GM21786 (cell line): ENCODE measurements around the gene PNPO.
"Not testable (repeated sequence)": the region's sequence is repeated elsewhere in the genome, so short reads cannot be mapped to it uniquely, and the experiment has no call there.

Source experiments
- ATAC-seq: cut with Tn5 transposase; IDR thresholded peaks from one replicate; pipeline ENCODE4 v1.9.1; 2021; ENCODE audit not compliant: unreplicated experiment

The PNPO gene

DNA sequence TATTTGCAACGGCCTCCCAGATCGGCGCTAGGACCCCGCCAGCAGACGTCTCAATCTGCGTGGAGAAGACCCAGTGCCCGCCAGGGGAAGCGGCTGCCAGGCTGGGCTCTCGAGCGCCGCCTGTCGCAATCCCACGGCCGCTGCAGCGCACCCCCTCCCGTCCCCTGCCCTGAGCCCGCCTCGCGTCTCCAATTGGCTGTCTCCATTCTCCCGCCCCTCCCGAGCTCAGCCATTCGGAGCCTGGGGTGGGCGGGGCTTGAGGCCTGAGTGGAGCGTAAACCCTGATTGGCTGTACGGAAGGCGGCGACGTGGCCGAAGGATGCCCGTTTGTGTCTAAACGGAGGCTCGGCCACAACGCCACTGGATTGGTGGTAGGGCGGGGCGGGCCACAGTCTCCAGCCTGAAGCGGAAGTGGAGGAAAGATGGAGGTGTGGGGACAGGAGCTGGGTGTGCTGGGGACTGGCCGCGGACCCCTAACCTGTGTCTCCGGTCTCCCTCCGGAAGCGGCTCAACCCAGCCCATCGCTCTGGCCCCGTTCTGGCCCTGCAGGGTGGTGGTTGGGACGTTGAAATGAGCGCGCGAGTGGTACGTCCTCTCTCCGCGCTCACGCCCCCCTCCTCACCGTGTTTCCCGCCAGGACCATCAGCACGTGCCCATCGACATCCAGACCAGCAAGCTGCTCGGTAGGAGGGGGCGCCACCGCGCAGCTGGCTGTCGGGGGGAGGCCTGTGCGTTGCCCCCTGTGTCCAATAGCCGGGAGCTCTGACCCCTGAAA lies 29.5 kb downstream of the PNPO start, which contains the start of gene CDK5RAP3:
CDK5RAP3 (plus strand) TSS at position 389 of the 775 bp plus-strand sequence; CDS start at position 423, 34 bp downstream.
- ATAC-seq = peak; percentile 95

- ATAC-seq = no peak
These were observed 32.2 kb downstream of the PNPO start for GRCh38 chr17:47973541-47973940.

- ATAC-seq = no peak
These were observed 33.9 kb downstream of the PNPO start for GRCh38 chr17:47975189-47975822.

- no peak for ATAC-seq
These were observed 34.4 kb downstream of the PNPO start for GRCh38 chr17:47975823-47976205.

DNA sequence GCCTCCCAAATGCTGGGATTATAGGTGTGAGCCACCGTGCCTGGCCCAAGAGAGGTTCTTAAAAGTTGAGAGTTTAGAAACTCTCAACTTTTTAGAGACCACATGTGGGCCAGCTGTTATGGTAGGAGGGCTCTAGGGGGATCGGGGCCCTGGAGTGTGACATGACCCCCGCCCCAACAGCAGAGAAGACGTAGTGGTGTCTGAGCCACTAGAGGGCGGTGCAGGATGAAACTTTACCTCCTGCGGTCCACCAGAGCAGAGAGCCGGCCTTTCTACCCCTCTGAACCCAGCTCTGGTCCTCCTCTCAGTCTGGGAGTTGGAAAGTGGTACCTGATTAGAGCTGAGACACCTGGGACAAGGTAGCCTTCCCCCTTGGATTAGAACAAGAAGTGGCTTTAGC lies 37.0 kb downstream of the PNPO start:
- no peak for ATAC-seq

DNA sequence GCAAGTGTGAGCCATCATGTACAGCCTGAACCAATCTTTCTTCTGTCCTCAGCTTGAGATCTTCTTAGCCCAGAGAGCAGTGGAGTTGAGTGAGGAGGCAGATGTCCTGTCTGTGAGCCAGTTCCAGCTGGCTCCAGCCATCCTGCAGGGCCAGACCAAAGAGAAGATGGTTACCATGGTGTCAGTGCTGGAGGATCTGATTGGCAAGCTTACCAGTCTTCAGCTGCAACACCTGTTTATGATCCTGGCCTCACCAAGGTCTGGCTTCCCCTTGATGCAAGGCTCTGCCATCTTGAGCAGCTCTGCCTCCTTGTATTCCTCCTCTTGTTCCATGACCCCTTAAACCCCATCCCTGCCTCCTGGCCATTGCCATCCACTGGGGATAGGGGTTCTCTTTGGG lies 39.2 kb downstream of the PNPO start:
- no peak for ATAC-seq

- ATAC-seq = no peak
These were observed 40.1 kb downstream of the PNPO start for GRCh38 chr17:47981462-47981861.

DNA sequence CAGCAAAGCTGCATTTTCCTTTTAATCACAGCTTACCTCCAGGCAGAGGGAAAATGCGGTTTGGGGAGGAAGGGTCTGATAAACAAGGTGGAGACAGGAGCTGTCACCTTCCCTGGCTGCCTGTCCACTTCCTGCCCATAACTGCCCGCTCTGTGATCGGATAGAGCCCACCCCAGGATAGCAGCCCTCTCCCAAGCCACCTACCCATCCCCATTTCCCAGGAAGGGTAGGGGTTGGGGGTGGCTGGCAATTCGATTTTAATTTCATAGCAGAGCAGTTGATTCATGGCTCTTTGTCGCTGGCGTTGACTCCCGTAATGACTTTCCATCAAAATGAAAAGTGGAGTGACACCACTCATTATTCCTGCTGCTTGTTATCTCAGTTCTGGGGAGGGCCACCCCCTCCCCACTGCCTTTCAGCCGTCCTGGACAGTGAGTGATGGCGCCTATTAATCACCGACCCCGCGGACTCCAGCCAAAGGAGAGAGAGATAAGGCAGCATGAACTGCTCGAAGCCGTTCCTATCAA lies 40.8 kb downstream of the PNPO start:
- no peak for ATAC-seq

DNA sequence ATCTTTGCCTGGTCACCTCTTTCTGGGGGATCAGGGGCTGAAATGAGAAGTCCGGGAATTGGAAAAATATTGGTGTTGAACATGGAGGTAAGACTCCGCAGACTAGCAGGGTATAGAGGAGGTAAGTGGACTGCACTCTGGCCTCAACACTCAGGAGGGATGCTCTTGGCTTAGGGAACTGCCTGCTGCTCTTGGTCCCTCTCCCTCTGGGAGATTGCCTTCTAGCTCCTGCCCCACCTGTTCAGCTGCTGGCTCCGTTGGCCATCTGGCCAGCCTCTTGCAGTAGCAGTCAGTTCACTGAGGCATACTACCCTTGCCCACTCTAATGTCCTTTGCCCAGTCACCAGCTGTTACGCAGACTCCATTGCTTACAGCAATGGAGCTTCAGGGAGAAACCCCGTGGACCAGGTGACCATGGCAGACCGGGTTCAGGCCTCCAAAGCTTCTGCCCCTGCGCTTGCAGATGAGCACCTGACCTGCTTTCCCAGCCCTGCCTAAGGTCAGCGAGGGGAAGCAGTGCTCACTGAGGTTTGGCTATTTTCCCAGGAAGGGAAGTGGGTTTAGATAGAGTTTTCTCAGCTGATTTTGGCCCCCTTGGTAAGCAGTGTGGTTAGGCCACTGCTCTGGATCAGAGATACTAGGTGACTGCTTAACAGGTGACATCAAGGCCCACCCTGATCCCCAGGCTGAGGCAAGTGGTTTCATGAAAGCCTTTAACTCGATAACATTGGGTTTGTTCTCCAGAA lies 41.4 kb downstream of the PNPO start:
- no peak for ATAC-seq

DNA sequence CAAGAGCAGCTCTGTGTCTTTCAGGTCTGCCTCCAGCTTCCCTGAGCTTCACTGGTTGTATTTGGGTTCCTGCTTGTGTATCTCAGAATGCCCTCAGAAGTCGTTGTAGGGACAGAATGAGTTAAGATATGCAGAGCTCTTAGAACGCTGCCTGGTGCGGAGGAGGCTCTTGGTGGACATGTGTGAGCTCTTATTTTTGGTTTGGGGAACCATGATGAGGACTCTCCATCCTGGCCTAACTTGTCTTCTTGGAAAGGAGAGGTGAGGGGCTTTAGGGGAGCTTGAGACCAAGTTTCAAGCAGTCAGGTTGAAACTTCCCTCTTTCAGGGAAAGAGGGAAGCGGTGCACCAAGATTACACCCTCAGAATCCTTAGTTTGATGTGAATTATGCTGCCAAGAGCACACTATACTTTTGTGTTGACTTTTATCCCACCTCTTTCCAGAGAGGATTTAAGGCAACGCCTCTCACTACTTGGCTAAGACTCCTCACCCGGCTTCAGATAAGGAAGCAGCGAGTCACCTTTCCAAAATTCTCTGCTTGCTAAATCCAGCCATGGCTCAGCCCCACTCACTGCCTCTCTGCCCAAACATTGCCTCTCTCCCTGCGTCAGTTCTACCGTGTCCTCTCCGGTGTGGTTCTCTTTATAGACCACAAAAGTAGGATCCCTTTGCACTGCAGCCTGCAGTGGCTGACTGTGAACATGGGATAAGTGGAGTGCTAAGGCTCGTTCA lies 42.3 kb downstream of the PNPO start:
- no peak for ATAC-seq

- no peak for ATAC-seq
These were observed 45.1 kb downstream of the PNPO start for GRCh38 chr17:47986520-47986919.

GRCh38 chr17:47987240-47987835 lies 46.0 kb downstream of the PNPO start:
- no peak for ATAC-seq

DNA sequence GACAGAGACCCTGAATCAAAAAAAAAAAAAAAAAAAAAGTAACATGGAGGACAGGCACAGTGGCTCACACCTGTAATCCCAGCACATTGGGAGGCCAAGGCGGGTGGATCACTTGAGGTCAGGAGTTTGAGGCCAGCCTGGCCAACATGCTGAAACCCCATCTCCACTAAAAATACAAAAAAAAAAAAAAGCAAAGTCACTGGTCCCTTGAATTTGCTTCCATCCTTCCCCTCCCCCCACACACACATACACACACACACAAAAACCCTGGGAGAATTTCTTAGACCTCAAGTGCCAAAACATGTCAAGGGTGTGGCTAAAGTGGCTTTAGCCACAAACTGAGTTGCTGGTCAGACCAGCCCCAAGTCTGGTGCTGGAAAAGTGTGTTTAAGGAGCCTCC lies 47.1 kb downstream of the PNPO start:
- ATAC-seq = not testable (repeated sequence)

- no peak for ATAC-seq
These were observed 47.8 kb downstream of the PNPO start for GRCh38 chr17:47989159-47989558.

DNA sequence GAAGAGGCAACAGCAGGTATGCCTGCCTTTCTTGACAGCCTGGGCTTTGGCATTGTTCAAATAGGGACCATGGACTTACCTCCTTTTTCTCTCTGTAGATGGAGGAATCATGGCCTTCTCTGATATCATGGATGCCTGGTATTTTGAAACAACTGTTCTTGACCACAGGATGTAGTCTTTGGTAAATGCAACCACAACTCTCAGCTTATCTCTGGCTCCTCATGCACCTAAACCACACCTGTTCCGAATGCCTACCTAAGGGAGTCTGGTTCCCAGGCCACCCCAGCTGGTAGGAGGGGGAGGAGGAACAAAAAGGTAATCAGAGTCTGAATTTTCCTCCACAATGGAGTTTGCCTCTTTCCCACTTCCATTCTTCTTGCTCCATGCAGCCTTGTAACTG lies 48.3 kb downstream of the PNPO start:
- ATAC-seq = no peak

DNA sequence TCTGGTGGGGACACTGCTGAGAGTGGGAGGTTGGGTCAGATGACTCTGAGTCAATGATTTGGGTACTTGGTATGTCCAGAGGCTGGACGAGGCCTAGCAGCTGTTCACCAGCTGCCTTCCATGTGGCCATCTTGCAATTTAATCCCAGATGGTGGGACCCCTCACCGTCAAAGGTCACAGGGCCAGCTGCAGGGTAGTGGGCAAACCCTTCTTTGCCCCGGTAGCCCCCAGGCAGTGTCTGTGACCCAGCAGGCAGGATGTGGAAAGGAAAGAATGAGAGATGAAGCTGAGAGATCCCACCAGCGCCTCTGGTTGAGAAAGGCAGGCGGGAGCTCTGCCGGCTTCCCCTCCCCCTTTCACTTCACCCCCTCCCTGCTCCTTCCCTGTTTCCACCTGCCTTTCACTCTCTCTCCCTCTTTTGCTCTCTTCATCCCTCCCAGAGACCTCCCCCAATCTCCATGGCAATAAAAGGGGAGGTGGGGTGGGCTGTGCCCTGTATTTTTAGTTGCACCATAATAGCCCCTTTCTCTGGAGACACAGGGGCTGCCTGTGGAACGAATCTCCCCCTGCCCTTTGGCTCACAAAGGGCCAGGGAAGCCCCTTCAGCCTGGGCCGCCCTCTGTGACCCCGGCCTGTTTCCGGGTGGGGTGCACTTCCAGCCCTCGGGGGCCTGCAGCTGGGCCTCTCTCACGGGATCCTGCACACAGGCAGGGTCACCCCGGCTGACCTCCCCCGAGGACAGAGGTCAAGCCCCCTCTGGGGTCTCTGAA lies 49.8 kb downstream of the PNPO start:
- ATAC-seq = no peak

- no peak for ATAC-seq
These were observed 50.8 kb downstream of the PNPO start for GRCh38 chr17:47992216-47992615.

DNA sequence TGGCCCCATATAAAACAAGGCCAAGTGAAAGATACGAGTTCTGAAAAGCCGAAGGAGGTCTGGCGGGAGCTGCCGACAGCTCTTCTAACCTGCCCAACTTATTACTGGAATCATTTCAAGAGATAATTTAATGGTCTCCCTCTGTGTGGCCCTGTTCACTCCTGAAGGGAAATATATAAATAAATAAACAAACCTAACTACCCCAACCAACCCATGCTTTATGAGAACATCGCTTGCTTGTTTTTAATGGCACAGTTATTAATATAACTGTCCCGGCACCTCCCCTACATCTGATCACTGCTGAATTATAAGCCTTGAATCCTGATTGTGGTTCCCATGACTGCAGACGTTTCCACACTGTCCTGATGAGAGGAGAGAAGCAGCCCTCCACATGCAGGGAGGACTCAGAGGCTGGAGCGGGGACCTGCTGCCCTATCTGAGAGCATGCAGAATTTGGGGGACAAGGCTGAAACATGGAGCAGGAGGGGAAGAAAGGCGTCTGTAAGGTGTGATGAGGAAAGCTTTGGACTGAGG lies 51.7 kb downstream of the PNPO start:
- ATAC-seq = no peak

DNA sequence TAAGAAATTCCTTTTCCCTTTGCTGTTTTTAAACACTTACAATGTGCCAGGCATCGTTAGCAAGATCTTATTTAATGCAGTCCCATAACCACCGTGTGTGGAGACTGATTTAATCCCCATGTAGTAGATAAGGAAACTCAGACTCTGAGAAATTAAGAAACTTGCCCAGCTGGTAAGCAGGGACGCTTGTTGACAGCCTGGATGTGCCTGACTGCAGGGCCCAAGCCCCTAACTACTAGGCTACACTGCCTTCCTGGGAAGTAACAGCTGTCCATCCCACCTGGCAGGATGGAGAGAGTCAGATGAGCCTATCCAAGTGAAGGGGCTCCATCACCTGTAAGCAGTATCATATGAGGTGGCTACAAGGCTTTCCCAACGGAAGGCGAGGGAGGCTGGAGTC lies 52.6 kb downstream of the PNPO start:
- no peak for ATAC-seq

DNA sequence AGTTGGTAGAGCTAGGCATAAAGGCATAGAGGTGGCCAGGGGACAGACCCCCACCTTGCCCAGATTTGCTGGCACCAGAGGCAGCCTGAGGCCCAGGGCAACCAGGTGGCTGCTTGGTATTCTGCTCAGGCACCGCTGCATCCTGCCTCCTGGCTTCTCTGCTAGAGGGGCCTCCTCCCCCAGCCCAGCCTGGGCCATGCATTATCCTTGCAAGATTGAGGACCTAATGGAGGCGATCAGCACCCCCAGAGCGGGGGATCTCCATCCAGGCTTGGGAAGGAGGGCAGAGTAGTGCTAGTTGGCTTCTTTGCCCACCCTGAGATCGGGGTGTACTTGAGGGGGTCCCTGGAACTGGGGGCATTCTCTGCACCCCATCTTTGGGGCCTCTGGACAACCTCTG lies 53.4 kb downstream of the PNPO start:
- no peak for ATAC-seq
